GM18951 (cell line): ENCODE measurements around the gene RARB.

Experiments used
- POLR2A ChIP-seq: IDR thresholded peaks from 4 replicates; pipeline ENCODE4 v1.6.1; 2011; ENCODE audit warnings: mild to moderate bottlenecking; ENCODE audit not compliant: insufficient read length, insufficient read depth; ENCODE audit errors: extremely low read depth
- in situ Hi-C: fragments of 300-500 bp; cut with MboI; formaldehyde crosslinking; loops from one replicate; pipeline ENCODE4 v1.12.0; 2022; ENCODE audit warnings: low sequenced_read_pairs, mixed read lengths, inconsistent platforms; ENCODE audit not compliant: unreplicated experiment

Gene RARB

GRCh38 chr3:25460751-25461150 is 32.7 kb downstream of the RARB start:
- TF ChIP-seq POLR2A = no peak
- in situ Hi-C loops = no loop called here

- in situ Hi-C loops = no loop called here
- TF ChIP-seq POLR2A = no peak
These were observed 33.9 kb downstream of the RARB start for GRCh38 chr3:25461946-25462345.

GRCh38 chr3:25462495-25462894 is 34.4 kb downstream of the RARB start:
- in situ Hi-C loops = no loop called here
- no peak for TF ChIP-seq POLR2A

- in situ Hi-C loops = no loop called here
These were observed 35.9 kb downstream of the RARB start for GRCh38 chr3:25463836-25464418.

GRCh38 chr3:25465266-25465860 is 37.3 kb downstream of the RARB start:
- in situ Hi-C loops = no loop called here
- TF ChIP-seq POLR2A = no peak

More at GRCh38 chr3:25463836-25464418, 35.9 kb downstream of the RARB start:
- no peak for TF ChIP-seq POLR2A

GRCh38 chr3:25468866-25469319 is 40.8 kb downstream of the RARB start:
- in situ Hi-C loops = no loop called here
- TF ChIP-seq POLR2A = no peak

- TF ChIP-seq POLR2A = no peak
- in situ Hi-C loops = no loop called here
These were observed 41.5 kb downstream of the RARB start for GRCh38 chr3:25469558-25469957.

GRCh38 chr3:25471081-25471768 is 43.2 kb downstream of the RARB start:
- in situ Hi-C loops = no loop called here
- no peak for TF ChIP-seq POLR2A

GRCh38 chr3:25472153-25472552 is 44.1 kb downstream of the RARB start:
- no peak for TF ChIP-seq POLR2A
- in situ Hi-C loops = no loop called here

GRCh38 chr3:25472731-25473130 is 44.7 kb downstream of the RARB start:
- no peak for TF ChIP-seq POLR2A
- in situ Hi-C loops = no loop called here

- no peak for TF ChIP-seq POLR2A
- in situ Hi-C loops = no loop called here
These were observed 45.2 kb downstream of the RARB start for GRCh38 chr3:25473246-25473645.

GRCh38 chr3:25474052-25474451 is 46.0 kb downstream of the RARB start:
- in situ Hi-C loops = no loop called here
- no peak for TF ChIP-seq POLR2A

GRCh38 chr3:25476639-25477038 is 48.6 kb downstream of the RARB start:
- no peak for TF ChIP-seq POLR2A
- in situ Hi-C loops = no loop called here

- TF ChIP-seq POLR2A = no peak
- in situ Hi-C loops = no loop called here
These were observed 50.2 kb downstream of the RARB start for GRCh38 chr3:25478211-25478757.
